Tibial nerve (tissue), 4 donors: Measurements from ENCODE around the gene RAB11FIP5.

Experiments
- EP300 ChIP-seq, 2 donors: sonication (generic); formaldehyde crosslinking; IDR thresholded peaks; one replicate each; pipeline ENCODE4 v1.6.1; 2017; ENCODE audit warnings: antibody characterized with exemption in 2 of 2, mild to moderate bottlenecking in 1 of 2
- POLR2A ChIP-seq, 2 donors: fragments of 450-650 bp; IDR thresholded peaks; one replicate each; pipeline ENCODE4 v1.6.1; 2017; ENCODE audit warnings: antibody characterized with exemption in 2 of 2, mild to moderate bottlenecking in 2 of 2, moderate library complexity in 2 of 2
- TF ChIP-seq, protein P1 (sequence below), 5 experiments: fragments of 200-600 bp in 3 of 5; fragments of 450-650 bp in 2 of 5; sonication (generic) in 3 of 5; IDR thresholded peaks; one replicate each; pipeline ENCODE4 v1.5.1; 2016 to 2019; ENCODE audit warnings: antibody characterized with exemption in 5 of 5, mild to moderate bottlenecking in 3 of 5, moderate library complexity in 2 of 5

DNA sequence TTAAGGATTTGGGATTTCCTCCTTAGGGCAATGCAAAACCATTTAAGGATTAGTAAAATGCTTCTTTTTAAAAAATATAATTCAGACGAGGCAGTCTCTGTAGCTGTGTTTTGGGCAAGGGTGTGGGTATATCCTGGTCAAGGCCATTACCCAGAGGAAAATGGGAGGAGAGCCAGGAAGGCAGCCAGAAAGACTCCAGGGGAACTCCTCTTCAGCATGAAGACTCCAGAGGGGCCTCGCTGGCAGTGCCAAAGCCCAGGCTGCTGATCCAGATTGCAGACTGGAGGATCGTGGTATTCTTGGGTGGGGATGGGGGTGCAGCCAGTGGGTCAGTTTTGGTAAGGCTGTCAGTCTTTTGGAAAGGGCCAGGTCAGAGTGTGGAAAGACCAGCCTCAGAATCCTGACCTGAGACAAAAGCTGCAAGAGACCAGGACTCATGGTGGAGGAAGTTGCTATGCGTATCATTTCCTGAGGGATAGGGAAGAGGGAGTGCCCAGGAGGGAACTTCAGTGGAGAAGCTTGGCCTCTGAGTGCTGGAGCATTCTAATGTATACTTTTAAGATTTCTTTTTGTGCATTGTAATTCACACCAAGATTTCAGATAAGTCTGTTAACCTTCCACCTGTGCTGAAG lies 20.9 kb upstream of the RAB11FIP5 start:
- TF ChIP-seq, protein P1, sequence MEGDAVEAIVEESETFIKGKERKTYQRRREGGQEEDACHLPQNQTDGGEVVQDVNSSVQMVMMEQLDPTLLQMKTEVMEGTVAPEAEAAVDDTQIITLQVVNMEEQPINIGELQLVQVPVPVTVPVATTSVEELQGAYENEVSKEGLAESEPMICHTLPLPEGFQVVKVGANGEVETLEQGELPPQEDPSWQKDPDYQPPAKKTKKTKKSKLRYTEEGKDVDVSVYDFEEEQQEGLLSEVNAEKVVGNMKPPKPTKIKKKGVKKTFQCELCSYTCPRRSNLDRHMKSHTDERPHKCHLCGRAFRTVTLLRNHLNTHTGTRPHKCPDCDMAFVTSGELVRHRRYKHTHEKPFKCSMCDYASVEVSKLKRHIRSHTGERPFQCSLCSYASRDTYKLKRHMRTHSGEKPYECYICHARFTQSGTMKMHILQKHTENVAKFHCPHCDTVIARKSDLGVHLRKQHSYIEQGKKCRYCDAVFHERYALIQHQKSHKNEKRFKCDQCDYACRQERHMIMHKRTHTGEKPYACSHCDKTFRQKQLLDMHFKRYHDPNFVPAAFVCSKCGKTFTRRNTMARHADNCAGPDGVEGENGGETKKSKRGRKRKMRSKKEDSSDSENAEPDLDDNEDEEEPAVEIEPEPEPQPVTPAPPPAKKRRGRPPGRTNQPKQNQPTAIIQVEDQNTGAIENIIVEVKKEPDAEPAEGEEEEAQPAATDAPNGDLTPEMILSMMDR (IDR thresholded peaks at IDR 0.05) = no peak
- TF ChIP-seq POLR2A (IDR thresholded peaks at IDR 0.05) (no peak), EP300 (IDR thresholded peaks at IDR 0.05) (no peak)
